ENCODE measurements around the gene MT1HL1. TPM values are rescaled to one million over a fixed set of nuclear protein-coding genes. Genes with fewer than 3 reads are reported as not detected.

Gene MT1HL1
- total and polyA plus RNA-seq, 4 donors: 0.78 TPM; not detected in 3

DNA sequence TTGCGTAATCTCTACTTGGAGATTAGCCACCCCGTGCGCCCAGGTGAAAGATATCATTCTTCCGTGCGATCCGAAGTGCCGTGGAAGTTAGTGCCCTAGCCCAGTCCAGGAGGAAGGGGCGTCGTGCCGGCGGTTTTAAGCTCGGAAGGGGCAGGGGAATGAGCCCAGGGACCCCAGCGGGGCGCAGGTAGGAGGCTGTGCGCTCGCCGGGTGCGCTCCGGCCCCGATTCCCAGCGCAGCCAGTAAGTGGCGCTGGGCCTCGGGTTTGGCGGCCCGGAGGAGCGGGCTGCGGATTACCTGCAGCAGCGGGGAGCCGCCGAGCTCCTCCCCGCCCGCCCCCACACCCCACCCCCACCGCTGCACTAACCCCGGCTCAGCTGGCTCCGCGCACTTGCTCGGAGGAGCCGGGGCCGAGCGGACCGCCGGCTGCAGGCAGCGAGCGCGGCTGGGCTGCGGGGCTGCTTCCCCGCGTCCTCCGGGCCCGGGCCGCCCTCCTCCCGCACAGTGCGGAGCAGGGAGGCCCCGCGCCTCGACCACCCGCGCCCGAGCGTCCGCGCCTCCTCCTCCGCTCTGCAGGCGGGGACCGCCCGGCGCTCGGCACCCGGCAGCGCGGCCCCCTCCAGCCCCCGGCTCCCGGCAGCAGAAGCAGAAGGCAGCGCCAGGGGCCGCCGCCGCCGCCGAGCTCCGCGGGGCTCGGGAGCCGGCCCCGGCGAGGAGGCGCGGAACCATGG, 37.7 kb upstream of the MT1HL1 start, which contains the start of gene RYR2:
Gene RYR2, plus strand, starts transcription at position 390 of the 731 bp plus-strand sequence. Its CDS starts 338 bp downstream, at position 728.
- Histone ChIP-seq H3K4me1 (ENCODE audit: control insufficient read depth in 4 of 4, insufficient read depth in 4 of 4, low read length in 3 of 4) (peaks cover 4 to 12% (median 10%) of the 10 kb centered on the region in 4 donors), H3K27me3 (ENCODE audit: control insufficient read depth in 4 of 4, insufficient read depth in 4 of 4, low read length in 3 of 4) (peaks cover 0 to 24% (median 13%) of the 10 kb centered on the region in 4 donors), H3K9ac (ENCODE audit: low read depth in 1 of 2, low read length in 2 of 2) (no peak within 1 kb of the TSS), H3K36me3 (ENCODE audit: control insufficient read depth in 4 of 4, insufficient read depth in 3 of 4, low read depth in 1 of 4, low read length in 3 of 4) (no peaks in the 10 kb centered on the region), H3K9me3 (ENCODE audit: control insufficient read depth in 4 of 4, low read length in 3 of 4) (peaks cover 0 to 6% (median 0%) of the 10 kb centered on the region in 4 donors), H3K27ac (ENCODE audit: low read depth in 1 of 2, low read length in 2 of 2) (no peak within 1 kb of the TSS), H3K4me3 (ENCODE audit: low read depth in 1 of 3, low read length in 3 of 3) (peak within 1 kb of the TSS in 2 of 3 donors; percentile 14 to 45)
- 5% methylated on average over 87 of the region's 87 CpGs for WGBS
- TF ChIP-seq EGR1 (IDR thresholded peaks at IDR 0.05; ENCODE audit: low read depth in 2 of 2) (no peak), NR2F2 (IDR thresholded peaks at IDR 0.05) (no peak), CTCF (IDR thresholded peaks at IDR 0.05; ENCODE audit: low read depth, low read length, missing input control) (no peak), RAD21 (IDR thresholded peaks at IDR 0.05) (peak in 1 of 2 donors; percentile 22), FOXA2 (IDR thresholded peaks at IDR 0.05) (no peak)
- no peak for DNase-seq (ENCODE audit: low spot score)

- Histone ChIP-seq H3K36me3 (ENCODE audit: control insufficient read depth in 4 of 4, insufficient read depth in 3 of 4, low read depth in 1 of 4, low read length in 3 of 4) (no peaks in the 10 kb centered on the region), H3K27me3 (ENCODE audit: control insufficient read depth in 4 of 4, insufficient read depth in 4 of 4, low read length in 3 of 4) (peaks cover 0 to 24% (median 13%) of the 10 kb centered on the region in 4 donors), H3K9ac (ENCODE audit: low read depth in 1 of 2, low read length in 2 of 2) (no peak overlapping the region), H3K27ac (ENCODE audit: low read depth in 1 of 2, low read length in 2 of 2) (no peak overlapping the region), H3K4me1 (ENCODE audit: control insufficient read depth in 4 of 4, insufficient read depth in 4 of 4, low read length in 3 of 4) (peaks cover 4 to 12% (median 10%) of the 10 kb centered on the region in 4 donors), H3K9me3 (ENCODE audit: control insufficient read depth in 4 of 4, low read length in 3 of 4) (peaks cover 0 to 6% (median 0%) of the 10 kb centered on the region in 4 donors), H3K4me3 (ENCODE audit: low read depth in 1 of 3, low read length in 3 of 3) (peak overlapping the region in 2 of 3 donors; percentile 14 to 45)
- 12% methylated on average over 7 of the region's 7 CpGs for WGBS
- TF ChIP-seq RXRA (IDR thresholded peaks at IDR 0.05) (no peak), YY1 (IDR thresholded peaks at IDR 0.05) (no peak), EGR1 (IDR thresholded peaks at IDR 0.05; ENCODE audit: low read depth in 2 of 2) (no peak), FOXA2 (IDR thresholded peaks at IDR 0.05) (no peak), CTCF (IDR thresholded peaks at IDR 0.05; ENCODE audit: low read depth, low read length, missing input control) (no peak), RAD21 (IDR thresholded peaks at IDR 0.05) (no peak)
- TF ChIP-seq, protein P1, sequence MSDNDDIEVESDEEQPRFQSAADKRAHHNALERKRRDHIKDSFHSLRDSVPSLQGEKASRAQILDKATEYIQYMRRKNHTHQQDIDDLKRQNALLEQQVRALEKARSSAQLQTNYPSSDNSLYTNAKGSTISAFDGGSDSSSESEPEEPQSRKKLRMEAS (IDR thresholded peaks at IDR 0.05): no peak
- DNase-seq (ENCODE audit: low spot score): no peak
Measured at GRCh38 chr1:237041461-237041794, 37.2 kb upstream of the MT1HL1 start.

GRCh38 chr1:237040823-237041222, 36.6 kb upstream of the MT1HL1 start:
- H3K36me3 ChIP-seq (ENCODE audit: control insufficient read depth in 4 of 4, insufficient read depth in 3 of 4, low read depth in 1 of 4, low read length in 3 of 4): no peaks in the 10 kb centered on the region
- WGBS: 54% methylated on average over 10 of the region's 10 CpGs
- peaks cover 0 to 24% (median 13%) of the 10 kb centered on the region in 4 donors for H3K27me3 ChIP-seq (ENCODE audit: control insufficient read depth in 4 of 4, insufficient read depth in 4 of 4, low read length in 3 of 4)
- H3K4me1 ChIP-seq (ENCODE audit: control insufficient read depth in 4 of 4, insufficient read depth in 4 of 4, low read length in 3 of 4): peaks cover 4 to 12% (median 10%) of the 10 kb centered on the region in 4 donors
- H3K9ac ChIP-seq (ENCODE audit: low read depth in 1 of 2, low read length in 2 of 2): no peak overlapping the region
- TF ChIP-seq ATF3 (IDR thresholded peaks at IDR 0.05) (no peak), GABPA (IDR thresholded peaks at IDR 0.05 in 1 of 2, conservative IDR thresholded peaks at IDR 0.05 in 1 of 2) (no peak), SP1 (IDR thresholded peaks at IDR 0.05) (no peak), YY1 (IDR thresholded peaks at IDR 0.05) (no peak), ZBTB33 (IDR thresholded peaks at IDR 0.05) (no peak), HNF4A (conservative IDR thresholded peaks at IDR 0.05) (no peak), FOXA1 (IDR thresholded peaks at IDR 0.05) (no peak), NR2F2 (IDR thresholded peaks at IDR 0.05) (no peak), RAD21 (IDR thresholded peaks at IDR 0.05) (no peak), CTCF (IDR thresholded peaks at IDR 0.05; ENCODE audit: low read depth, low read length, missing input control) (no peak), HNF4G (IDR thresholded peaks at IDR 0.05) (no peak), EGR1 (IDR thresholded peaks at IDR 0.05; ENCODE audit: low read depth in 2 of 2) (no peak), TAF1 (conservative IDR thresholded peaks at IDR 0.05) (no peak), JUND (IDR thresholded peaks at IDR 0.05) (no peak), RXRA (IDR thresholded peaks at IDR 0.05) (no peak)
- DNase-seq (ENCODE audit: low spot score): no peak
- H3K4me3 ChIP-seq (ENCODE audit: low read depth in 1 of 3, low read length in 3 of 3): no peak overlapping the region
- peaks cover 0 to 6% (median 0%) of the 10 kb centered on the region in 4 donors for H3K9me3 ChIP-seq (ENCODE audit: control insufficient read depth in 4 of 4, low read length in 3 of 4)
- no peak overlapping the region for H3K27ac ChIP-seq (ENCODE audit: low read depth in 1 of 2, low read length in 2 of 2)
